ENCODE data around the gene FAM237A. TPM values are rescaled to one million over a fixed set of nuclear protein-coding genes. Genes with fewer than 3 reads are reported as not detected.

The FAM237A gene
- total and polyA plus RNA-seq, 2 experiments from 2014 or later = not detected

- WGBS (ENCODE audit: low lambda C conversion rate, missing lambda C conversion rate) = 71% methylated on average over 2 of the region's 2 CpGs
These were observed 16.2 kb upstream of the FAM237A start for GRCh38 chr2:206626108-206626507.

GRCh38 chr2:206627632-206628031 is 14.7 kb upstream of the FAM237A start:
- Histone ChIP-seq H3K4me1 (ENCODE audit: insufficient read depth) (no peaks in the 10 kb centered on the region), H2AFZ (no peak overlapping the region), H3K36me3 (replicated peaks; ENCODE audit: insufficient read depth, low read depth) (no peaks in the 10 kb centered on the region), H3K9me2 (replicated peaks; ENCODE audit: insufficient read depth) (no peaks in the 10 kb centered on the region), H3K27ac (no peak overlapping the region), H4K20me1 (ENCODE audit: insufficient read depth, poor library complexity, severe bottlenecking) (no peaks in the 10 kb centered on the region), H3K4me3 (no peak overlapping the region), H3K79me2 (no peaks in the 10 kb centered on the region), H3K27me3 (no peaks in the 10 kb centered on the region), H3K9me3 (ENCODE audit: low read depth) (no peaks in the 10 kb centered on the region), H3K4me2 (no peak overlapping the region)
- DNase-seq (ENCODE audit: low spot score) = no peak
- no peak for TF ChIP-seq CTCF (IDR thresholded peaks at IDR 0.05; ENCODE audit: poor library complexity)
- no peak for TF ChIP-seq EZH2phosphoT487 (IDR thresholded peaks at IDR 0.05; ENCODE audit: low read depth, severe bottlenecking, unreplicated experiment)
- no peak for TF ChIP-seq EZH2 (IDR thresholded peaks at IDR 0.05; ENCODE audit: borderline replicate concordance)

More at GRCh38 chr2:206626108-206626507, 16.2 kb upstream of the FAM237A start:
- H3K79me2 ChIP-seq = no peaks in the 10 kb centered on the region
- H4K20me1 ChIP-seq (ENCODE audit: insufficient read depth, poor library complexity, severe bottlenecking) = no peaks in the 10 kb centered on the region
- H3K36me3 ChIP-seq (replicated peaks; ENCODE audit: insufficient read depth, low read depth) = no peaks in the 10 kb centered on the region
- no peak overlapping the region for H3K4me2 ChIP-seq
- no peak overlapping the region for H2AFZ ChIP-seq
- H3K4me1 ChIP-seq (ENCODE audit: insufficient read depth) = no peaks in the 10 kb centered on the region
- H3K4me3 ChIP-seq = no peak overlapping the region
- TF ChIP-seq EZH2 (IDR thresholded peaks at IDR 0.05; ENCODE audit: borderline replicate concordance) (no peak), CTCF (IDR thresholded peaks at IDR 0.05; ENCODE audit: poor library complexity) (no peak), EZH2phosphoT487 (IDR thresholded peaks at IDR 0.05; ENCODE audit: low read depth, severe bottlenecking, unreplicated experiment) (no peak)
- no peak overlapping the region for H3K27ac ChIP-seq
- no peaks in the 10 kb centered on the region for H3K9me3 ChIP-seq (ENCODE audit: low read depth)
- H3K27me3 ChIP-seq = no peaks in the 10 kb centered on the region
- no peak for DNase-seq (ENCODE audit: low spot score)
- H3K9me2 ChIP-seq (replicated peaks; ENCODE audit: insufficient read depth) = no peaks in the 10 kb centered on the region

GRCh38 chr2:206631340-206631739 is 10.9 kb upstream of the FAM237A start:
- no peaks in the 10 kb centered on the region for H3K79me2 ChIP-seq
- no peaks in the 10 kb centered on the region for H3K36me3 ChIP-seq (replicated peaks; ENCODE audit: insufficient read depth, low read depth)
- no peak for DNase-seq (ENCODE audit: low spot score)
- H4K20me1 ChIP-seq (ENCODE audit: insufficient read depth, poor library complexity, severe bottlenecking) = no peaks in the 10 kb centered on the region
- no peaks in the 10 kb centered on the region for H3K4me1 ChIP-seq (ENCODE audit: insufficient read depth)
- 55% methylated on average over 3 of the region's 3 CpGs for WGBS (ENCODE audit: low lambda C conversion rate, missing lambda C conversion rate)
- no peak overlapping the region for H3K4me3 ChIP-seq
- H2AFZ ChIP-seq = no peak overlapping the region
- H3K27ac ChIP-seq = no peak overlapping the region
- no peak overlapping the region for H3K4me2 ChIP-seq
- TF ChIP-seq EZH2 (IDR thresholded peaks at IDR 0.05; ENCODE audit: borderline replicate concordance) (no peak), EZH2phosphoT487 (IDR thresholded peaks at IDR 0.05; ENCODE audit: low read depth, severe bottlenecking, unreplicated experiment) (no peak), CTCF (IDR thresholded peaks at IDR 0.05; ENCODE audit: poor library complexity) (no peak)
- H3K9me2 ChIP-seq (replicated peaks; ENCODE audit: insufficient read depth) = no peaks in the 10 kb centered on the region
- peaks cover 4% of the 10 kb centered on the region for H3K27me3 ChIP-seq
- no peaks in the 10 kb centered on the region for H3K9me3 ChIP-seq (ENCODE audit: low read depth)

- Histone ChIP-seq H3K4me1 (ENCODE audit: insufficient read depth) (no peaks in the 10 kb centered on the region), H3K9me3 (ENCODE audit: low read depth) (no peaks in the 10 kb centered on the region), H3K27ac (no peak overlapping the region), H3K4me2 (no peak overlapping the region), H3K36me3 (replicated peaks; ENCODE audit: insufficient read depth, low read depth) (no peaks in the 10 kb centered on the region), H3K27me3 (peaks cover 8% of the 10 kb centered on the region), H3K4me3 (no peak overlapping the region), H4K20me1 (ENCODE audit: insufficient read depth, poor library complexity, severe bottlenecking) (no peaks in the 10 kb centered on the region), H2AFZ (no peak overlapping the region), H3K79me2 (no peaks in the 10 kb centered on the region), H3K9me2 (replicated peaks; ENCODE audit: insufficient read depth) (no peaks in the 10 kb centered on the region)
- TF ChIP-seq CTCF (IDR thresholded peaks at IDR 0.05; ENCODE audit: poor library complexity) (no peak), EZH2phosphoT487 (IDR thresholded peaks at IDR 0.05; ENCODE audit: low read depth, severe bottlenecking, unreplicated experiment) (no peak), EZH2 (IDR thresholded peaks at IDR 0.05; ENCODE audit: borderline replicate concordance) (no peak)
- 85% methylated on average over 1 of the region's 1 CpG for WGBS (ENCODE audit: low lambda C conversion rate, missing lambda C conversion rate)
- DNase-seq (ENCODE audit: low spot score) = no peak
These were observed 7.3 kb upstream of the FAM237A start for GRCh38 chr2:206635015-206635414.
